GM12878 (cell line): ENCODE results near the gene GABRR1. TPM values are rescaled to one million over a fixed set of nuclear protein-coding genes. Genes with fewer than 3 reads are reported as not detected.

Source experiments
- ATAC-seq: fragments of 200-7000 bp; cut with Tn5 transposase; 3 replicates; pipeline ENCODE4 v1.9.1; 2020; ENCODE audit warnings: mild to moderate bottlenecking, moderate library complexity
- BruUV-seq: library from RNA; stranded (reverse); fragments of 400-500 nt; replicated peaks from 2 replicates; lab custom pipeline; 2021; lab: Mats Ljungman, UMichigan
- CTCF ChIA-PET: fragments of 300-600 bp; sonication (Branson Sonifier 250); formaldehyde crosslinking; extraction: SDS; loops from one replicate; lab custom pipeline; 2021; ENCODE audit warnings: inconsistent platforms; lab: Yijun Ruan, JAX
- POLR2A ChIA-PET: fragments of 350-600 bp; formaldehyde crosslinking; extraction: SDS; loops from one replicate; lab custom pipeline; 2021; ENCODE audit warnings: inconsistent platforms; lab: Charles Lee
- RAD21 ChIA-PET: fragments of 300-600 bp; sonication (Branson Sonifier 250); formaldehyde crosslinking; loops from one replicate; lab custom pipeline; 2023; ENCODE audit warnings: antibody characterized with exemption; ENCODE audit not compliant: unreplicated experiment; lab: Charles Lee
- SMC1A ChIA-PET: fragments of 300-600 bp; sonication (Branson Sonifier 250); formaldehyde crosslinking; loops from one replicate; lab custom pipeline; 2023; ENCODE audit not compliant: unreplicated experiment, uncharacterized antibody; lab: Charles Lee
- DNase-seq: peaks from one replicate; pipeline ENCODE4 v3.0.0-alpha.2; 2011; ENCODE audit warnings: low read depth, low spot score
- FAIRE-seq: peaks from 3 replicates; lab custom pipeline; 2011; peaks lifted over from hg19 to GRCh38; lab: Jason Lieb, UNC
- H2AFZ ChIP-seq: 2 replicates; pipeline ENCODE4 v1.6.0; 2011; ENCODE audit warnings: low read depth, low read length, control low read depth; ENCODE audit not compliant: control insufficient read depth
- H3K27ac ChIP-seq: 2 replicates; pipeline ENCODE4 v1.5.1; 2011; ENCODE audit warnings: control low read depth; ENCODE audit not compliant: control insufficient read depth, insufficient read depth
- H3K27me3 ChIP-seq, 2 experiments: replicated peaks in 1 of 2; 2 replicates each; pipeline versions ENCODE4 v1.6.0 to v1.6.1; 2011; ENCODE audit warnings: low read length in 1 of 2; ENCODE audit not compliant: control insufficient read depth in 2 of 2, insufficient read depth in 2 of 2
- H3K36me3 ChIP-seq, 2 experiments: 2 replicates each; pipeline ENCODE4 v1.5.1; 2011; ENCODE audit warnings: low read length in 1 of 2; ENCODE audit not compliant: control insufficient read depth in 2 of 2, insufficient read depth in 2 of 2
- H3K4me1 ChIP-seq: 2 replicates; pipeline ENCODE4 v1.6.1; 2011; ENCODE audit warnings: mild to moderate bottlenecking, low read length, moderate library complexity, mixed read lengths; ENCODE audit not compliant: control insufficient read depth, insufficient read depth
- H3K4me2 ChIP-seq: 2 replicates; pipeline ENCODE4 v1.6.0; 2011; ENCODE audit warnings: control low read depth; ENCODE audit not compliant: control insufficient read depth, insufficient read depth
- H3K4me3 ChIP-seq: fragments of 200-600 bp; sonication (generic); 2 replicates; pipeline ENCODE4 v1.5.1; 2016
- H3K79me2 ChIP-seq: 2 replicates; pipeline ENCODE4 v1.6.0; 2011; ENCODE audit warnings: low read length; ENCODE audit not compliant: control insufficient read depth, insufficient read depth
- H3K9ac ChIP-seq: 2 replicates; pipeline ENCODE4 v1.8.0; 2011; ENCODE audit warnings: low read length, control low read depth, mixed read lengths; ENCODE audit not compliant: control insufficient read depth, insufficient read depth
- H3K9me3 ChIP-seq: replicated peaks from 3 replicates; pipeline ENCODE4 v1.5.1; 2011; ENCODE audit warnings: mild to moderate bottlenecking, low read length; ENCODE audit not compliant: control insufficient read depth, insufficient read depth
- H4K20me1 ChIP-seq: 2 replicates; pipeline ENCODE4 v1.6.0; 2011; ENCODE audit not compliant: control insufficient read depth, insufficient read depth
- BRCA1 ChIP-seq: IDR thresholded peaks from 2 replicates; pipeline ENCODE4 v1.6.1; 2011; ENCODE audit warnings: low read depth, low read length, improper control_type of control experiment
- CHD4 ChIP-seq: fragments of 200-600 bp; sonication (generic); IDR thresholded peaks from 2 replicates; pipeline ENCODE4 v1.6.1; 2016; ENCODE audit warnings: mild to moderate bottlenecking
- CUX1 ChIP-seq: IDR thresholded peaks from 2 replicates; pipeline ENCODE4 v1.6.1; 2012; ENCODE audit warnings: improper control_type of control experiment, low read depth, low read length; ENCODE audit not compliant: insufficient replicate concordance
- EED ChIP-seq: sonication (generic); IDR thresholded peaks from 2 replicates; pipeline ENCODE4 v1.6.1; 2016; ENCODE audit warnings: antibody characterized with exemption, low read depth
- IRF4 ChIP-seq: IDR thresholded peaks from 2 replicates; pipeline ENCODE4 v1.6.1; 2011; ENCODE audit warnings: low read depth, low read length
- JUNB ChIP-seq: IDR thresholded peaks from 2 replicates; pipeline ENCODE4 v1.6.1; 2016; ENCODE audit warnings: antibody characterized with exemption, mild to moderate bottlenecking
- MLLT1 ChIP-seq: fragments of 450-650 bp; IDR thresholded peaks from 2 replicates; pipeline ENCODE4 v1.6.1; 2016; ENCODE audit warnings: mild to moderate bottlenecking
- MXI1 ChIP-seq: fragments of 150-350 bp; IDR thresholded peaks from 2 replicates; pipeline ENCODE4 v1.6.1; 2011; ENCODE audit warnings: low read depth, mild to moderate bottlenecking, inconsistent platforms, low read length, improper control_type of control experiment
- MYC ChIP-seq: IDR thresholded peaks from 2 replicates; pipeline ENCODE4 v1.6.1; 2011; ENCODE audit warnings: mild to moderate bottlenecking, low read length, moderate library complexity, inconsistent platforms; ENCODE audit not compliant: insufficient read depth, insufficient replicate concordance, insufficient read length, severe bottlenecking
- RAD51 ChIP-seq: fragments of 450-650 bp; IDR thresholded peaks from 2 replicates; pipeline ENCODE4 v1.6.1; 2016; ENCODE audit warnings: moderate library complexity, mild to moderate bottlenecking, inconsistent platforms
- RUNX3 ChIP-seq: IDR thresholded peaks from 2 replicates; pipeline ENCODE4 v1.6.1; 2012; ENCODE audit warnings: low read length, inconsistent platforms
- TCF12 ChIP-seq: IDR thresholded peaks from 2 replicates; pipeline ENCODE4 v1.6.1; 2011; ENCODE audit warnings: low read depth, mild to moderate bottlenecking, low read length
- ZNF24 ChIP-seq: fragments of 450-650 bp; IDR thresholded peaks from 2 replicates; pipeline ENCODE4 v1.6.1; 2017; ENCODE audit warnings: antibody characterized with exemption, mild to moderate bottlenecking
- WGBS: methylation state at CpG from one replicate; pipeline ENCODE4 v1.1.6; 2016; ENCODE audit warnings: low lambda C conversion rate; ENCODE audit not compliant: insufficient replicate concordance, insufficient coverage; ENCODE audit errors: missing lambda C conversion rate; 5-methylcytosine and 5-hydroxymethylcytosine counted together
- in situ Hi-C: fragments of 300-500 bp; cut with MboI; formaldehyde crosslinking; loops from 9 replicates; pipeline ENCODE4 v1.14.3; 2018; ENCODE audit warnings: mixed read lengths
- intact Hi-C: fragments of 100-400 bp; cut with micrococcal nuclease; formaldehyde crosslinking; loops from one replicate; pipeline ENCODE4 v1.14.2; 2022; ENCODE audit not compliant: unreplicated experiment
- polyA plus RNA-seq, 11 experiments: library from polyadenylated mRNA; depleted of rRNA in 4 of 11; unstranded in 6 of 11; stranded (reverse) in 5 of 11; fragments of >200 nt; fragmentation: Nextera tagmentation in 4 of 11; fragmentation: Illumina TruSeq in 1 of 11; extraction: Ambion mirVana in 4 of 11; extraction: Trizol in 1 of 11; gene quantifications; 1 replicate in 1 of 11; 2 replicates in 10 of 11; pipeline versions ENCODE4 v1.2.1 to v1.2.3, GENCODE V29; 2011 to 2016; ENCODE audit warnings: inconsistent platforms in 2 of 11, missing spikeins in 2 of 11, low read depth in 1 of 11
- total RNA-seq, 4 experiments: library from RNA; depleted of rRNA in 3 of 4; stranded (reverse); fragments of >200 nt in 3 of 4; fragmentation: Illumina TruSeq in 1 of 4; extraction: Trizol in 1 of 4; gene quantifications; 2 replicates each; pipeline versions ENCODE4 v1.2.1 to v1.2.3, GENCODE V29; 2013 to 2021
- TF ChIP-seq, protein P1 (sequence below): IDR thresholded peaks from 2 replicates; pipeline ENCODE4 v1.6.1; 2012; ENCODE audit warnings: low read depth, low read length, improper control_type of control experiment

The GABRR1 gene
- total and polyA plus RNA-seq, 10 of the 15 experiments (the other 5 are each of a cell fraction or from before 2014, with no cell fraction given) = not detected

- ATAC-seq = no peak
- 65% methylated on average over 5 of the region's 5 CpGs for WGBS
- in situ Hi-C loops = no loop called here
Measured at GRCh38 chr6:89187504-89187903, 29.7 kb downstream of the GABRR1 start.

More at GRCh38 chr6:89187504-89187903, 29.7 kb downstream of the GABRR1 start:
- ChIA-PET CTCF (no interaction called here), POLR2A (no interaction called here), RAD21 (no interaction called here), SMC1A (no interaction called here)
- Histone ChIP-seq H3K4me2 (no peak overlapping the region), H3K27ac (no peak overlapping the region), H3K9me3 (no peaks in the 10 kb centered on the region), H4K20me1 (no peaks in the 10 kb centered on the region), H3K36me3 (no peaks in the 10 kb centered on the region), H3K27me3 (peaks cover 2% of the 10 kb centered on the region in 2 experiments; a peak in 2 of 4 replicates), H3K4me3 (no peak overlapping the region), H3K9ac (no peak overlapping the region), H3K4me1 (no peaks in the 10 kb centered on the region), H3K79me2 (no peaks in the 10 kb centered on the region), H2AFZ (no peak overlapping the region)
- BruUV-seq = no TSS peak
- intact Hi-C loops = no loop called here
- DNase-seq (no peak), FAIRE-seq (no peak)
- TF ChIP-seq TCF12 (no peak), CHD4 (no peak), RUNX3 (no peak), MXI1 (no peak), MYC (no peak), RAD51 (no peak), EED (no peak), BRCA1 (no peak), JUNB (no peak), CUX1 (no peak), IRF4 (no peak), MLLT1 (no peak), ZNF24 (no peak)
- TF ChIP-seq, protein P1, sequence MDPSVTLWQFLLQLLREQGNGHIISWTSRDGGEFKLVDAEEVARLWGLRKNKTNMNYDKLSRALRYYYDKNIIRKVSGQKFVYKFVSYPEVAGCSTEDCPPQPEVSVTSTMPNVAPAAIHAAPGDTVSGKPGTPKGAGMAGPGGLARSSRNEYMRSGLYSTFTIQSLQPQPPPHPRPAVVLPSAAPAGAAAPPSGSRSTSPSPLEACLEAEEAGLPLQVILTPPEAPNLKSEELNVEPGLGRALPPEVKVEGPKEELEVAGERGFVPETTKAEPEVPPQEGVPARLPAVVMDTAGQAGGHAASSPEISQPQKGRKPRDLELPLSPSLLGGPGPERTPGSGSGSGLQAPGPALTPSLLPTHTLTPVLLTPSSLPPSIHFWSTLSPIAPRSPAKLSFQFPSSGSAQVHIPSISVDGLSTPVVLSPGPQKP = no peak
